Panc1 (cell line): ENCODE results near the gene ALG14. TPM values are rescaled to one million over a fixed set of nuclear protein-coding genes. Genes with fewer than 3 reads are reported as not detected.

Source experiments
- ATAC-seq: fragments of 200-7000 bp; cut with Tn5 transposase; 2 replicates; pipeline ENCODE4 v1.9.1; 2020; ENCODE audit warnings: mild to moderate bottlenecking, moderate library complexity
- BruUV-seq: library from RNA; stranded (reverse); fragments of 400-500 nt; replicated peaks from 2 replicates; lab custom pipeline; 2021; lab: Mats Ljungman, UMichigan
- CTCF ChIA-PET: fragments of 300-600 bp; sonication (Branson Sonifier 250); formaldehyde crosslinking; loops from one replicate; lab custom pipeline; 2022; ENCODE audit warnings: antibody characterized with exemption; lab: Charles Lee
- POLR2A ChIA-PET: fragments of 300-600 bp; sonication (Branson Sonifier 250); formaldehyde crosslinking; loops from one replicate; lab custom pipeline; 2022; ENCODE audit warnings: antibody characterized with exemption; lab: Charles Lee
- DNase-seq: peaks from one replicate; pipeline ENCODE4 v3.0.0-alpha.2; 2010; ENCODE audit warnings: low read depth, low spot score
- H3K27ac ChIP-seq: 2 replicates; pipeline ENCODE4 v1.5.1; 2011; ENCODE audit warnings: mild to moderate bottlenecking, low read length, inconsistent platforms
- H3K27me3 ChIP-seq: fragments of 200-500 bp; sonication (Bioruptor generic); 2 replicates; pipeline ENCODE4 v1.6.0; 2014; ENCODE audit warnings: low read length, inconsistent platforms; ENCODE audit not compliant: control insufficient read depth, insufficient read depth
- H3K36me3 ChIP-seq: fragments of 200-500 bp; sonication (Bioruptor generic); 2 replicates; pipeline ENCODE4 v1.5.1; 2014; ENCODE audit warnings: inconsistent platforms, mild to moderate bottlenecking, low read length, moderate library complexity; ENCODE audit not compliant: control insufficient read depth, insufficient read depth
- H3K4me1 ChIP-seq: 2 replicates; pipeline ENCODE4 v1.5.1; 2011; ENCODE audit warnings: inconsistent platforms, mild to moderate bottlenecking, low read length, moderate library complexity; ENCODE audit not compliant: control insufficient read depth, insufficient read depth
- H3K4me3 ChIP-seq, 2 experiments: 2 replicates each; pipeline ENCODE4 v1.5.1; 2011 to 2012; ENCODE audit warnings: low read depth in 2 of 2, low read length in 2 of 2, mild to moderate bottlenecking in 2 of 2, inconsistent platforms in 1 of 2, moderate library complexity in 1 of 2
- H3K9me3 ChIP-seq: fragments of 200-500 bp; sonication (Bioruptor generic); 2 replicates; pipeline ENCODE4 v1.5.1; 2014; ENCODE audit warnings: low read depth, mild to moderate bottlenecking, inconsistent platforms, low read length, moderate library complexity; ENCODE audit not compliant: control insufficient read depth, insufficient read depth
- POLR2AphosphoS5 ChIP-seq: IDR thresholded peaks from 2 replicates; pipeline ENCODE4 v1.6.1; 2012; ENCODE audit warnings: mild to moderate bottlenecking, low read depth, low read length, moderate library complexity
- SIN3A ChIP-seq: IDR thresholded peaks from 2 replicates; pipeline ENCODE4 v1.6.1; 2012; ENCODE audit warnings: low read depth, mild to moderate bottlenecking, low read length, moderate library complexity, borderline replicate concordance; ENCODE audit not compliant: insufficient read depth
- TCF7L2 ChIP-seq: IDR thresholded peaks from 2 replicates; pipeline ENCODE4 v1.6.1; 2011; ENCODE audit warnings: mild to moderate bottlenecking, low read depth, low read length, inconsistent platforms
- in situ Hi-C: cut with HindIII; loops from 2 replicates; pipeline ENCODE4 v1.10.0; 2016; ENCODE audit warnings: low sequenced_read_pairs, low pct_unique_long_range_greater_than_20kb
- intact Hi-C: fragments of 100-400 bp; cut with micrococcal nuclease; formaldehyde crosslinking; loops from one replicate; pipeline ENCODE4 v1.10.0; 2022; ENCODE audit not compliant: unreplicated experiment
- total RNA-seq: library from RNA; stranded (reverse); gene quantifications from one replicate; pipeline ENCODE4 v1.2.1, GENCODE V29; 2021; ENCODE audit not compliant: unreplicated experiment
- TF ChIP-seq, protein P1 (sequence below): fragments of 450-650 bp; IDR thresholded peaks from 2 replicates; pipeline ENCODE4 v1.5.1; 2017; ENCODE audit warnings: mild to moderate bottlenecking
- TF ChIP-seq, protein P2 (sequence below), 2 experiments: IDR thresholded peaks; 2 replicates each; pipeline ENCODE4 v1.6.1; 2011 to 2012; ENCODE audit warnings: low read depth in 2 of 2, control low read depth in 1 of 2, low read length in 1 of 2, mild to moderate bottlenecking in 1 of 2, moderate library complexity in 1 of 2; ENCODE audit not compliant: insufficient read depth in 1 of 2

Gene ALG14
- total RNA-seq, 1 experiment from 2014 or later: 4.1 TPM

DNA sequence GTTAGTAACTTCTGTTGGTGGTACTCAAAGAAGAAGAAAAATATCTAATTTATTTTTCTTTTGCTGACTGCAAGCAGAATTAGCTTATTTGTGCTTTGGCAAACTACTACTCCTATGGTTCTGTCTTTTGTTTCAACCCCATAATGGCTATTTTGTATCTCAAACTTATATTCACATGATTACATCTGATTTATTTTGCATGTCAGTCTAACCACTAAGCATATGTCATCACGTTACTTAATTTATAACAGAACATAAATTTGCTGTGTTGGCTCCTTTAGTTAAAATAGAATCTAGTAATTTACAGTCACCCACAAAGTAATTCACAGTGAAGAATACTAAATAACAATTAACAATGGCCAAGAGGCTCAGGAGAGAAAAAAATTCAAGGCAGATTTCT, 106.7 kb downstream of the ALG14 start:
- in situ Hi-C loops: no loop called here
- intact Hi-C loops: no loop called here

DNA sequence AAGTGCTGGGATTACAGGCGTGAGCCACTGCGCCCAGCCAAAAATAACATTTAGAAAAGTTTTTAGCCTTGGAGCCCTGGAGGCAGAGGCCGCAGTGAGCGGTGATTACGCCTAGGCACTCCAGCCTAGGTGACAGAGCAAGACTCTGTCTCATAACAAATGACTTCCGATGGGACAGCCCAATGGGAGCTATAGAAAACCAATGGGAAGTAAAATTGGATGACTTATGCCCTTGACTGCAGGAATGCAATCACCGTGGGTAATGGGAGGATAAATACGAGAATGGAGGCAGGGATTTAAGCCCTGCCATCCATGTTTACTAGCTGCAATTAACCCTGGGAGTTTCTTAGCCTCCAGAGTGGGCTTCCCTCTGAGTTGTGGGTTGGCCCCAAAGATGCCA, 108.9 kb downstream of the ALG14 start:
- CTCF ChIA-PET: no interaction called here
- no TSS peak for BruUV-seq

More for the DNA sequence above, 106.7 kb downstream of the ALG14 start:
- Histone ChIP-seq H3K36me3 (no peaks in the 10 kb centered on the region), H3K27me3 (no peaks in the 10 kb centered on the region), H3K4me1 (0 out of 2 replicates have a peak, but pooled peaks cover 2% of the 10 kb centered on the region), H3K4me3 (no peak overlapping the region), H3K27ac (no peak overlapping the region), H3K9me3 (no peaks in the 10 kb centered on the region)
- CTCF ChIA-PET: interaction anchor here (0.7 kb wide), 1 partner anchor 1496 kb away, joined by 3 read pairs; no protein-coding TSS in a partner anchor
- no peak for ATAC-seq
- BruUV-seq: no TSS peak
- TF ChIP-seq, protein P1, sequence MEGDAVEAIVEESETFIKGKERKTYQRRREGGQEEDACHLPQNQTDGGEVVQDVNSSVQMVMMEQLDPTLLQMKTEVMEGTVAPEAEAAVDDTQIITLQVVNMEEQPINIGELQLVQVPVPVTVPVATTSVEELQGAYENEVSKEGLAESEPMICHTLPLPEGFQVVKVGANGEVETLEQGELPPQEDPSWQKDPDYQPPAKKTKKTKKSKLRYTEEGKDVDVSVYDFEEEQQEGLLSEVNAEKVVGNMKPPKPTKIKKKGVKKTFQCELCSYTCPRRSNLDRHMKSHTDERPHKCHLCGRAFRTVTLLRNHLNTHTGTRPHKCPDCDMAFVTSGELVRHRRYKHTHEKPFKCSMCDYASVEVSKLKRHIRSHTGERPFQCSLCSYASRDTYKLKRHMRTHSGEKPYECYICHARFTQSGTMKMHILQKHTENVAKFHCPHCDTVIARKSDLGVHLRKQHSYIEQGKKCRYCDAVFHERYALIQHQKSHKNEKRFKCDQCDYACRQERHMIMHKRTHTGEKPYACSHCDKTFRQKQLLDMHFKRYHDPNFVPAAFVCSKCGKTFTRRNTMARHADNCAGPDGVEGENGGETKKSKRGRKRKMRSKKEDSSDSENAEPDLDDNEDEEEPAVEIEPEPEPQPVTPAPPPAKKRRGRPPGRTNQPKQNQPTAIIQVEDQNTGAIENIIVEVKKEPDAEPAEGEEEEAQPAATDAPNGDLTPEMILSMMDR: no peak
- TF ChIP-seq TCF7L2: no peak
- TF ChIP-seq SIN3A: no peak
- no peak for TF ChIP-seq POLR2AphosphoS5
- TF ChIP-seq, protein P2, sequence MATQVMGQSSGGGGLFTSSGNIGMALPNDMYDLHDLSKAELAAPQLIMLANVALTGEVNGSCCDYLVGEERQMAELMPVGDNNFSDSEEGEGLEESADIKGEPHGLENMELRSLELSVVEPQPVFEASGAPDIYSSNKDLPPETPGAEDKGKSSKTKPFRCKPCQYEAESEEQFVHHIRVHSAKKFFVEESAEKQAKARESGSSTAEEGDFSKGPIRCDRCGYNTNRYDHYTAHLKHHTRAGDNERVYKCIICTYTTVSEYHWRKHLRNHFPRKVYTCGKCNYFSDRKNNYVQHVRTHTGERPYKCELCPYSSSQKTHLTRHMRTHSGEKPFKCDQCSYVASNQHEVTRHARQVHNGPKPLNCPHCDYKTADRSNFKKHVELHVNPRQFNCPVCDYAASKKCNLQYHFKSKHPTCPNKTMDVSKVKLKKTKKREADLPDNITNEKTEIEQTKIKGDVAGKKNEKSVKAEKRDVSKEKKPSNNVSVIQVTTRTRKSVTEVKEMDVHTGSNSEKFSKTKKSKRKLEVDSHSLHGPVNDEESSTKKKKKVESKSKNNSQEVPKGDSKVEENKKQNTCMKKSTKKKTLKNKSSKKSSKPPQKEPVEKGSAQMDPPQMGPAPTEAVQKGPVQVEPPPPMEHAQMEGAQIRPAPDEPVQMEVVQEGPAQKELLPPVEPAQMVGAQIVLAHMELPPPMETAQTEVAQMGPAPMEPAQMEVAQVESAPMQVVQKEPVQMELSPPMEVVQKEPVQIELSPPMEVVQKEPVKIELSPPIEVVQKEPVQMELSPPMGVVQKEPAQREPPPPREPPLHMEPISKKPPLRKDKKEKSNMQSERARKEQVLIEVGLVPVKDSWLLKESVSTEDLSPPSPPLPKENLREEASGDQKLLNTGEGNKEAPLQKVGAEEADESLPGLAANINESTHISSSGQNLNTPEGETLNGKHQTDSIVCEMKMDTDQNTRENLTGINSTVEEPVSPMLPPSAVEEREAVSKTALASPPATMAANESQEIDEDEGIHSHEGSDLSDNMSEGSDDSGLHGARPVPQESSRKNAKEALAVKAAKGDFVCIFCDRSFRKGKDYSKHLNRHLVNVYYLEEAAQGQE (IDR thresholded peaks at IDR 0.05; ENCODE audit: insufficient read depth in 1 of 2, low read depth in 2 of 2, low read length in 1 of 2): no peak
- POLR2A ChIA-PET: no interaction called here
- DNase-seq: no peak

More for the DNA sequence above, 108.9 kb downstream of the ALG14 start:
- intact Hi-C loops (no loop called here), in situ Hi-C loops (no loop called here)
- no peaks in the 10 kb centered on the region for H3K9me3 ChIP-seq
- POLR2A ChIA-PET: no interaction called here
- ATAC-seq (no peak), DNase-seq (no peak)
- no peaks in the 10 kb centered on the region for H3K27me3 ChIP-seq
- no peaks in the 10 kb centered on the region for H3K36me3 ChIP-seq
- H3K4me3 ChIP-seq: no peak overlapping the region
- 0 out of 2 replicates have a peak, but pooled peaks cover 2% of the 10 kb centered on the region for H3K4me1 ChIP-seq
- TF ChIP-seq TCF7L2 (no peak), POLR2AphosphoS5 (no peak)
- H3K27ac ChIP-seq: no peak overlapping the region
